ENCODE data around the gene KAT6B.

The KAT6B gene

GRCh38 chr10:75024971-75025523, 198.6 kb downstream of the KAT6B start:
- H3K4me3 ChIP-seq (ENCODE audit: low read length) = no peak overlapping the region
- no peak for TF ChIP-seq CTCF (conservative IDR thresholded peaks at IDR 0.05; ENCODE audit: low read length)
- DNase-seq (ENCODE audit: low read depth) = no peak

GRCh38 chr10:75028049-75028448, 201.6 kb downstream of the KAT6B start:
- DNase-seq (ENCODE audit: low read depth) = no peak
- no peak for TF ChIP-seq CTCF (conservative IDR thresholded peaks at IDR 0.05; ENCODE audit: low read length)
- H3K4me3 ChIP-seq (ENCODE audit: low read length) = no peak overlapping the region

GRCh38 chr10:75028748-75029147, 202.3 kb downstream of the KAT6B start:
- DNase-seq (ENCODE audit: low read depth) = no peak
- no peak for TF ChIP-seq CTCF (conservative IDR thresholded peaks at IDR 0.05; ENCODE audit: low read length)
- no peak overlapping the region for H3K4me3 ChIP-seq (ENCODE audit: low read length)

- TF ChIP-seq CTCF (conservative IDR thresholded peaks at IDR 0.05; ENCODE audit: low read length) = no peak
- no peak overlapping the region for H3K4me3 ChIP-seq (ENCODE audit: low read length)
- no peak for DNase-seq (ENCODE audit: low read depth)
These were observed 203.0 kb downstream of the KAT6B start for GRCh38 chr10:75029420-75029819.

GRCh38 chr10:75029857-75030256, 203.5 kb downstream of the KAT6B start:
- no peak for TF ChIP-seq CTCF (conservative IDR thresholded peaks at IDR 0.05; ENCODE audit: low read length)
- DNase-seq (ENCODE audit: low read depth) = no peak

GRCh38 chr10:75030371-75030770, 204.0 kb downstream of the KAT6B start:
- TF ChIP-seq CTCF (conservative IDR thresholded peaks at IDR 0.05; ENCODE audit: low read length) = no peak
- no peak for DNase-seq (ENCODE audit: low read depth)
- no peak overlapping the region for H3K4me3 ChIP-seq (ENCODE audit: low read length)

More at GRCh38 chr10:75029857-75030256, 203.5 kb downstream of the KAT6B start:
- no peak overlapping the region for H3K4me3 ChIP-seq (ENCODE audit: low read length)

GRCh38 chr10:75032119-75032518, 205.7 kb downstream of the KAT6B start:
- no peak overlapping the region for H3K4me3 ChIP-seq (ENCODE audit: low read length)
- no peak for TF ChIP-seq CTCF (conservative IDR thresholded peaks at IDR 0.05; ENCODE audit: low read length)
- DNase-seq (ENCODE audit: low read depth) = no peak

All from AG10803 (cell line).